ENCODE measurements around the gene REXO4.

- TF ChIP-seq CTCF (optimal IDR thresholded peaks at IDR 0.05 in 1 of 3, IDR thresholded peaks at IDR 0.05 in 1 of 3, conservative IDR thresholded peaks at IDR 0.05 in 1 of 3; ENCODE audit: extremely low read depth in 1 of 3, insufficient read depth in 2 of 3, low read length in 3 of 3) (peak in 1 of 3 experiments; percentile 14), EZH2 (IDR thresholded peaks at IDR 0.05; ENCODE audit: low read length) (no peak)
Measured at GRCh38 chr9:133356391-133357091, 61.3 kb downstream of the REXO4 start, which contains the start of the genes SURF1 and SURF2.
